KMS-11 (cell line): ENCODE data around the gene SHROOM2.

Source experiments
- H2AFZ ChIP-seq: fragments of 200-600 bp; sonication (generic); 2 replicates; pipeline ENCODE4 v1.6.1; 2016; ENCODE audit warnings: antibody characterized with exemption, mixed run types, low read depth
- H3K27ac ChIP-seq: fragments of 200-600 bp; sonication (generic); 2 replicates; pipeline ENCODE4 v1.6.1; 2016; ENCODE audit warnings: mild to moderate bottlenecking, mixed run types
- H3K27me3 ChIP-seq: fragments of 200-600 bp; sonication (generic); 2 replicates; pipeline ENCODE4 v1.6.1; 2017; ENCODE audit warnings: mild to moderate bottlenecking, low read depth, mixed run types, moderate library complexity; ENCODE audit not compliant: insufficient read depth
- H3K36me3 ChIP-seq: fragments of 200-600 bp; sonication (generic); 2 replicates; pipeline ENCODE4 v1.6.1; 2017; ENCODE audit warnings: mild to moderate bottlenecking, mixed run types; ENCODE audit not compliant: insufficient read depth
- H3K4me1 ChIP-seq: fragments of 200-600 bp; sonication (generic); 2 replicates; pipeline ENCODE4 v1.6.1; 2016; ENCODE audit warnings: mild to moderate bottlenecking, low read depth, mixed run types; ENCODE audit not compliant: poor library complexity, severe bottlenecking
- H3K4me2 ChIP-seq: fragments of 200-600 bp; sonication (generic); 2 replicates; pipeline ENCODE4 v1.7.0; 2016; ENCODE audit warnings: mild to moderate bottlenecking, mixed run types
- H3K4me3 ChIP-seq: fragments of 200-600 bp; sonication (generic); IDR thresholded peaks from 2 replicates; pipeline ENCODE4 v1.6.1; 2017; ENCODE audit warnings: low read depth, low read length, mixed read lengths; ENCODE audit not compliant: insufficient read depth
- H3K79me2 ChIP-seq: fragments of 200-600 bp; sonication (generic); 2 replicates; pipeline ENCODE4 v1.6.1; 2016; ENCODE audit warnings: low read depth, mixed run types; ENCODE audit not compliant: insufficient read depth
- H3K9ac ChIP-seq: fragments of 200-600 bp; sonication (generic); 2 replicates; pipeline ENCODE4 v1.6.1; 2016; ENCODE audit warnings: mild to moderate bottlenecking, mixed run types
- H4K20me1 ChIP-seq: fragments of 200-600 bp; sonication (generic); 2 replicates; pipeline ENCODE4 v1.6.1; 2016; ENCODE audit warnings: mild to moderate bottlenecking, mixed run types; ENCODE audit not compliant: insufficient read depth
- CTCF ChIP-seq: fragments of 200-600 bp; sonication (generic); conservative IDR thresholded peaks from 2 replicates; pipeline ENCODE4 v1.6.1; 2017; ENCODE audit warnings: low read depth, mild to moderate bottlenecking, antibody characterized with exemption, low read length, moderate library complexity, mixed read lengths

SHROOM2 gene

GRCh38 chrX:9794495-9794894, 8.3 kb downstream of the SHROOM2 start:
- no peak for TF ChIP-seq CTCF
- Histone ChIP-seq H3K36me3 (no peaks in the 10 kb centered on the region), H3K4me1 (no peaks in the 10 kb centered on the region), H3K4me2 (no peak overlapping the region), H4K20me1 (no peaks in the 10 kb centered on the region), H3K27ac (no peak overlapping the region), H3K9ac (no peak overlapping the region), H3K79me2 (no peaks in the 10 kb centered on the region), H3K27me3 (no peaks in the 10 kb centered on the region), H3K4me3 (no peak overlapping the region), H2AFZ (no peak overlapping the region)

DNA sequence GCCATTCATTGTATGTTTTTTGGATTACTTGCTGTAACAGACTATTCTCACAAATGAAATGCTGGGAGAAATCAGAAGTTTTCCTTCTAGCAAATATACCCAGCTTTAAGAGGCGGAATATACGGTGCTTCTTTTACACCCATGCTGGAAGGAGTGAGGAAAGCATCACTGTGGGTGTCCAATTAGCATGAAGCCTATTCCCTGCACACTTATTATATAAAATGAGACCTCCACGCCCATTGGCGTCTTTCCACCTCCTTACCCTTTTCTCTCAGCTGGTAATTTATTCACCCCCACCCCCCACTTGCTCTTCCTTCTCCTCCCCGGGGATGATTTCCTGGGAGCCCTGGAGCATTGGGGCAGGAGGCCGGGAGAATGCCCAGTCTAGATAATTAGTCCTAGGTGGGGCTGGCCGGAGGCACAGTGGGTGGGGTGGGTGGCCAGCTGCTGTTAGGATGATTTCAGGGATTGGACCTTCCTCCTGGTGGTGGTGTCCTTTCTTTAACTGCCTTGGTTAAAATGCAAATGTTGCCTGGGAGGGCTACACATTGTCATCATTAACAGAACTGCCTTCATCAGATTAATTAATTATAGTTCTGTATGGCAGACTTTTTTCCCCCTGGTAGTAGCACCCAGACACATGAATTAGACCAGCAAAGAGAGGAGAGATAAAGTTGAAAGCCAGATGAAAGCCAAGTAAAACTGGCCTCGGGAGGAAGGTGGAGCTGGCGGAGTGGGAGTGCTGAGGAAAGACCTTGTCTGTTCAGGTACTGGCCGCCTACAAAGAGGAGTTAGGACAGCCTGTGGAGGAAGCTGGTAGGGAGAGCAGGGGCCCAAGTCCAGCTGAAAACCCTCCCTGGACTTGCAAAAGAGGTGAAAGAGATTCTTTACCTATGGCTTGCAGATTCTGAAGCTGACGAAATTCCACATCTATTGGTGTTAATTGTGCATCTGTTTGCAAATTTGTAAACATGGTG, 11.4 kb downstream of the SHROOM2 start:
- Histone ChIP-seq H4K20me1 (no peaks in the 10 kb centered on the region), H3K4me3 (no peak overlapping the region), H3K27me3 (no peaks in the 10 kb centered on the region), H3K36me3 (no peaks in the 10 kb centered on the region), H3K4me1 (no peaks in the 10 kb centered on the region), H2AFZ (no peak overlapping the region), H3K27ac (no peak overlapping the region), H3K79me2 (no peaks in the 10 kb centered on the region), H3K4me2 (no peak overlapping the region), H3K9ac (no peak overlapping the region)
- TF ChIP-seq CTCF, result no peak

GRCh38 chrX:9802737-9803136, 16.5 kb downstream of the SHROOM2 start:
- no peak overlapping the region for H3K27ac ChIP-seq
- H3K27me3 ChIP-seq, result no peaks in the 10 kb centered on the region
- TF ChIP-seq CTCF, result no peak
- no peak overlapping the region for H3K9ac ChIP-seq
- no peak overlapping the region for H3K4me3 ChIP-seq
- H3K79me2 ChIP-seq, result no peaks in the 10 kb centered on the region
- no peak overlapping the region for H3K4me2 ChIP-seq
- no peak overlapping the region for H2AFZ ChIP-seq
- H4K20me1 ChIP-seq, result no peaks in the 10 kb centered on the region
- H3K4me1 ChIP-seq, result no peaks in the 10 kb centered on the region
- no peaks in the 10 kb centered on the region for H3K36me3 ChIP-seq

GRCh38 chrX:9804444-9804843, 18.2 kb downstream of the SHROOM2 start:
- H3K36me3 ChIP-seq, result no peaks in the 10 kb centered on the region
- H3K27me3 ChIP-seq, result no peaks in the 10 kb centered on the region
- no peaks in the 10 kb centered on the region for H4K20me1 ChIP-seq
- H3K79me2 ChIP-seq, result no peaks in the 10 kb centered on the region
- H3K4me1 ChIP-seq, result no peaks in the 10 kb centered on the region
- no peak for TF ChIP-seq CTCF
- H3K4me2 ChIP-seq, result no peak overlapping the region
- no peak overlapping the region for H2AFZ ChIP-seq
- no peak overlapping the region for H3K9ac ChIP-seq
- H3K27ac ChIP-seq, result no peak overlapping the region
- no peak overlapping the region for H3K4me3 ChIP-seq
